Neural progenitor cell (in vitro differentiated cells): Measurements from ENCODE around the gene EFCC1. TPM values are rescaled to one million over a fixed set of nuclear protein-coding genes. Genes with fewer than 3 reads are reported as not detected.
"Not testable (repeated sequence)": the region's sequence is repeated elsewhere in the genome, so short reads cannot be mapped to it uniquely, and the experiment has no call there.

Source experiments
- DNase-seq: peaks from one replicate; pipeline ENCODE4 v3.0.0-alpha.2; 2016; ENCODE audit warnings: low spot score
- H2AFZ ChIP-seq: fragments of 200-600 bp; sonication (generic); replicated peaks from 2 replicates; pipeline ENCODE4 v1.6.1; 2016; ENCODE audit warnings: antibody characterized with exemption
- H3F3A ChIP-seq: fragments of 200-600 bp; sonication (generic); 2 replicates; pipeline ENCODE4 v1.6.1; 2016; ENCODE audit warnings: antibody characterized with exemption, low read depth
- H3K27ac ChIP-seq: fragments of 200-600 bp; sonication (generic); 2 replicates; pipeline ENCODE4 v1.5.1; 2016; ENCODE audit warnings: mild to moderate bottlenecking
- H3K27me3 ChIP-seq: fragments of 200-600 bp; sonication (generic); 2 replicates; pipeline ENCODE4 v1.6.1; 2016; ENCODE audit warnings: mild to moderate bottlenecking, moderate library complexity
- H3K36me3 ChIP-seq: fragments of 200-600 bp; sonication (generic); 2 replicates; pipeline ENCODE4 v1.5.1; 2016
- H3K4me1 ChIP-seq: fragments of 200-600 bp; sonication (generic); 2 replicates; pipeline ENCODE4 v1.6.1; 2016; ENCODE audit warnings: mixed run types
- H3K4me2 ChIP-seq: fragments of 200-600 bp; sonication (generic); 2 replicates; pipeline ENCODE4 v1.6.1; 2016
- H3K4me3 ChIP-seq: fragments of 200-600 bp; sonication (generic); 2 replicates; pipeline ENCODE4 v1.5.1; 2016
- H3K79me2 ChIP-seq: fragments of 200-600 bp; sonication (generic); 2 replicates; pipeline ENCODE4 v1.6.1; 2016; ENCODE audit warnings: low read depth
- H3K9ac ChIP-seq: fragments of 200-600 bp; sonication (generic); 2 replicates; pipeline ENCODE4 v1.6.1; 2016
- H3K9me3 ChIP-seq: fragments of 200-600 bp; sonication (generic); 2 replicates; pipeline ENCODE4 v1.5.1; 2016; ENCODE audit warnings: low read depth
- H4K20me1 ChIP-seq: fragments of 200-600 bp; sonication (generic); 2 replicates; pipeline ENCODE4 v1.6.1; 2016; ENCODE audit warnings: low read depth
- H3K27ac Mint-ChIP-seq: 3 replicates; pipeline ENCODE4 v1.8.0; 2021; ENCODE audit warnings: mixed read lengths
- H3K27me3 Mint-ChIP-seq: 2 replicates; pipeline ENCODE4 v1.8.0; 2022; ENCODE audit warnings: low read depth, mild to moderate bottlenecking, inconsistent platforms, moderate library complexity, mixed read lengths; ENCODE audit not compliant: insufficient read depth
- H3K36me3 Mint-ChIP-seq: 3 replicates; pipeline ENCODE4 v1.8.0; 2021; ENCODE audit warnings: mixed read lengths
- H3K4me1 Mint-ChIP-seq: 3 replicates; pipeline ENCODE4 v1.8.0; 2021; ENCODE audit warnings: mixed read lengths
- H3K4me3 Mint-ChIP-seq: 3 replicates; pipeline ENCODE4 v1.8.0; 2021; ENCODE audit warnings: mild to moderate bottlenecking, moderate library complexity, mixed read lengths
- H3K9me3 Mint-ChIP-seq: 3 replicates; pipeline ENCODE4 v1.8.0; 2020; ENCODE audit warnings: mixed read lengths
- CTCF ChIP-seq: fragments of 200-600 bp; sonication (generic); IDR thresholded peaks from 2 replicates; pipeline ENCODE4 v1.5.1; 2017; ENCODE audit warnings: antibody characterized with exemption, mild to moderate bottlenecking
- EZH2 ChIP-seq: fragments of 200-600 bp; sonication (generic); IDR thresholded peaks from 2 replicates; pipeline ENCODE4 v1.6.1; 2017; ENCODE audit warnings: antibody characterized with exemption, mild to moderate bottlenecking, moderate library complexity
- EZH2phosphoT487 ChIP-seq: fragments of 200-600 bp; sonication (generic); IDR thresholded peaks from 2 replicates; pipeline ENCODE4 v1.6.1; 2017; ENCODE audit warnings: antibody characterized with exemption
- total RNA-seq: library from RNA; depleted of rRNA; stranded (reverse); fragments of >200 nt; gene quantifications from 2 replicates; pipeline ENCODE4 v1.2.3, GENCODE V29; 2015; ENCODE audit warnings: low replicate concordance

Gene EFCC1
- total RNA-seq, 1 donor from 2014 or later: 1.1 TPM

GRCh38 chr3:129065016-129065719 lies 64.1 kb downstream of the EFCC1 start:
- H3K4me2 ChIP-seq: no peak overlapping the region
- Mint-ChIP-seq H3K27ac (peak overlapping the region; percentile 35), H3K36me3 (no peaks in the 10 kb centered on the region), H3K4me1 (no peaks in the 10 kb centered on the region), H3K4me3 (no peak overlapping the region), H3K27me3 (peaks cover 6% of the 10 kb centered on the region), H3K9me3 (no peaks in the 10 kb centered on the region)
- no peaks in the 10 kb centered on the region for H3K9me3 ChIP-seq
- no peaks in the 10 kb centered on the region for H3K27me3 ChIP-seq
- no peak for DNase-seq
- H3K79me2 ChIP-seq: no peaks in the 10 kb centered on the region
- no peak overlapping the region for H2AFZ ChIP-seq
- no peak for TF ChIP-seq EZH2phosphoT487
- no peak for TF ChIP-seq CTCF
- no peak for TF ChIP-seq EZH2
- no peaks in the 10 kb centered on the region for H4K20me1 ChIP-seq
- no peak overlapping the region for H3K4me3 ChIP-seq
- no peak overlapping the region for H3K27ac ChIP-seq
- no peaks in the 10 kb centered on the region for H3F3A ChIP-seq
- H3K9ac ChIP-seq: no peak overlapping the region
- H3K4me1 ChIP-seq: no peaks in the 10 kb centered on the region
- H3K36me3 ChIP-seq: no peaks in the 10 kb centered on the region

- no peaks in the 10 kb centered on the region for H3K4me1 ChIP-seq
- H3K27ac ChIP-seq: no peak overlapping the region
- H3K9me3 ChIP-seq: no peaks in the 10 kb centered on the region
- no peaks in the 10 kb centered on the region for H4K20me1 ChIP-seq
- H3K36me3 ChIP-seq: no peaks in the 10 kb centered on the region
- Mint-ChIP-seq H3K36me3 (no peaks in the 10 kb centered on the region), H3K27me3 (peaks cover 6% of the 10 kb centered on the region), H3K27ac (peak overlapping the region; percentile 35), H3K4me3 (no peak overlapping the region), H3K9me3 (no peaks in the 10 kb centered on the region), H3K4me1 (no peaks in the 10 kb centered on the region)
- H3K27me3 ChIP-seq: no peaks in the 10 kb centered on the region
- H2AFZ ChIP-seq: no peak overlapping the region
- TF ChIP-seq EZH2 (no peak), CTCF (no peak), EZH2phosphoT487 (no peak)
- no peak overlapping the region for H3K4me3 ChIP-seq
- H3K4me2 ChIP-seq: no peak overlapping the region
- H3K79me2 ChIP-seq: no peaks in the 10 kb centered on the region
- no peak overlapping the region for H3K9ac ChIP-seq
- H3F3A ChIP-seq: no peaks in the 10 kb centered on the region
- no peak for DNase-seq
Observed at GRCh38 chr3:129065720-129066073, 64.6 kb downstream of the EFCC1 start.

GRCh38 chr3:129067719-129068118 lies 66.6 kb downstream of the EFCC1 start:
- H3K4me2 ChIP-seq, H3K27ac Mint-ChIP-seq: not testable (repeated sequence)

GRCh38 chr3:129068291-129068886 lies 67.3 kb downstream of the EFCC1 start:
- no peaks in the 10 kb centered on the region for H3F3A ChIP-seq
- no peak overlapping the region for H3K4me3 ChIP-seq
- TF ChIP-seq EZH2 (no peak), CTCF (no peak), EZH2phosphoT487 (no peak)
- no peaks in the 10 kb centered on the region for H3K9me3 ChIP-seq
- no peaks in the 10 kb centered on the region for H3K79me2 ChIP-seq
- H3K4me2 ChIP-seq: no peak overlapping the region
- no peak for DNase-seq
- H4K20me1 ChIP-seq: no peaks in the 10 kb centered on the region
- no peaks in the 10 kb centered on the region for H3K4me1 Mint-ChIP-seq
- H3K9ac ChIP-seq: no peak overlapping the region
- peaks cover 6% of the 10 kb centered on the region for H3K27me3 Mint-ChIP-seq
- H3K9me3 Mint-ChIP-seq: no peaks in the 10 kb centered on the region
- no peak overlapping the region for H3K27ac ChIP-seq
- no peak overlapping the region for H3K27ac Mint-ChIP-seq
- no peaks in the 10 kb centered on the region for H3K36me3 Mint-ChIP-seq
- H3K36me3 ChIP-seq: no peaks in the 10 kb centered on the region
- no peaks in the 10 kb centered on the region for H3K4me1 ChIP-seq
- no peak overlapping the region for H3K4me3 Mint-ChIP-seq
- H2AFZ ChIP-seq: no peak overlapping the region
- no peaks in the 10 kb centered on the region for H3K27me3 ChIP-seq

More at GRCh38 chr3:129067719-129068118, 66.6 kb downstream of the EFCC1 start:
- not testable (repeated sequence) for H3K4me1 Mint-ChIP-seq, H3K27me3 ChIP-seq, H3K36me3 ChIP-seq, H3K36me3 Mint-ChIP-seq, H3K27me3 Mint-ChIP-seq, H3K9ac ChIP-seq, H4K20me1 ChIP-seq, H3K79me2 ChIP-seq, H3K27ac ChIP-seq, H3F3A ChIP-seq, H3K4me3 Mint-ChIP-seq, H3K4me3 ChIP-seq, H3K9me3 ChIP-seq, DNase-seq, H3K9me3 Mint-ChIP-seq, H3K4me1 ChIP-seq
- peak overlapping the region; percentile 34 for H2AFZ ChIP-seq

GRCh38 chr3:129069313-129070085 lies 68.4 kb downstream of the EFCC1 start:
- not testable (repeated sequence) for DNase-seq, H3K27ac Mint-ChIP-seq, H3K36me3 Mint-ChIP-seq, H3K4me3 Mint-ChIP-seq, H3K27ac ChIP-seq, H3K9ac ChIP-seq, H3K9me3 Mint-ChIP-seq, H3K4me2 ChIP-seq, H3K4me1 ChIP-seq, H3K27me3 Mint-ChIP-seq, H2AFZ ChIP-seq, H3K4me3 ChIP-seq, H3K4me1 Mint-ChIP-seq, H3K36me3 ChIP-seq, H3K79me2 ChIP-seq, H3K9me3 ChIP-seq, H3K27me3 ChIP-seq, H3F3A ChIP-seq, H4K20me1 ChIP-seq
